Rectal smooth muscle tissue (tissue), 1 donor: Measurements from ENCODE around the gene MRPL12.
"Not testable (repeated sequence)": the region's sequence is repeated elsewhere in the genome, so short reads cannot be mapped to it uniquely, and the experiment has no call there.

Experiments
- H3K27ac ChIP-seq: one replicate; pipeline ENCODE4 v1.7.0; 2013; ENCODE audit warnings: low read depth, low read length, inconsistent platforms
- H3K27me3 ChIP-seq: one replicate; pipeline ENCODE4 v1.7.0; 2013; ENCODE audit warnings: low read length; ENCODE audit not compliant: control insufficient read depth, insufficient read depth
- H3K36me3 ChIP-seq: one replicate; pipeline ENCODE4 v1.7.0; 2013; ENCODE audit warnings: low read length; ENCODE audit not compliant: control insufficient read depth, insufficient read depth
- H3K4me1 ChIP-seq: one replicate; pipeline ENCODE4 v1.7.0; 2013; ENCODE audit warnings: low read length; ENCODE audit not compliant: control insufficient read depth, insufficient read depth
- H3K4me3 ChIP-seq: one replicate; pipeline ENCODE4 v1.7.0; 2013; ENCODE audit warnings: low read length
- H3K9ac ChIP-seq: one replicate; pipeline ENCODE4 v1.7.0; 2013; ENCODE audit warnings: low read length

MRPL12 gene

GRCh38 chr17:81667754-81668153 is 35.4 kb upstream of the MRPL12 start:
- H3K4me3 ChIP-seq = no peak overlapping the region
- H3K27ac ChIP-seq = no peak overlapping the region
- H3K4me1 ChIP-seq = peaks cover 8% of the 10 kb centered on the region

GRCh38 chr17:81672504-81672903 is 30.7 kb upstream of the MRPL12 start:
- Histone ChIP-seq H3K4me3 (no peak overlapping the region), H3K4me1 (no peaks in the 10 kb centered on the region), H3K9ac (no peak overlapping the region), H3K36me3 (peaks cover 26% of the 10 kb centered on the region), H3K27ac (no peak overlapping the region), H3K27me3 (no peaks in the 10 kb centered on the region)

More at GRCh38 chr17:81667754-81668153, 35.4 kb upstream of the MRPL12 start:
- no peak overlapping the region for H3K9ac ChIP-seq
- no peaks in the 10 kb centered on the region for H3K27me3 ChIP-seq
- H3K36me3 ChIP-seq = peaks cover 24% of the 10 kb centered on the region

GRCh38 chr17:81672954-81673353 is 30.2 kb upstream of the MRPL12 start:
- no peaks in the 10 kb centered on the region for H3K4me1 ChIP-seq
- no peak overlapping the region for H3K4me3 ChIP-seq
- peaks cover 26% of the 10 kb centered on the region for H3K36me3 ChIP-seq
- no peaks in the 10 kb centered on the region for H3K27me3 ChIP-seq
- no peak overlapping the region for H3K9ac ChIP-seq
- no peak overlapping the region for H3K27ac ChIP-seq

- Histone ChIP-seq H3K27me3 (no peaks in the 10 kb centered on the region), H3K4me1 (no peaks in the 10 kb centered on the region), H3K36me3 (peaks cover 26% of the 10 kb centered on the region), H3K9ac (no peak overlapping the region), H3K4me3 (no peak overlapping the region), H3K27ac (no peak overlapping the region)
These were observed 29.5 kb upstream of the MRPL12 start for GRCh38 chr17:81673561-81674258.

- not testable (repeated sequence) for H3K4me3 ChIP-seq, H3K9ac ChIP-seq, H3K27me3 ChIP-seq, H3K27ac ChIP-seq, H3K4me1 ChIP-seq
- H3K36me3 ChIP-seq = peaks cover 17% of the 10 kb centered on the region
These were observed 27.5 kb upstream of the MRPL12 start for GRCh38 chr17:81675515-81676221.

GRCh38 chr17:81676906-81677305 is 26.3 kb upstream of the MRPL12 start:
- H3K4me3 ChIP-seq = no peak overlapping the region
- H3K27ac ChIP-seq = no peak overlapping the region
- H3K4me1 ChIP-seq = no peaks in the 10 kb centered on the region
- H3K27me3 ChIP-seq = no peaks in the 10 kb centered on the region
- H3K9ac ChIP-seq = no peak overlapping the region
- H3K36me3 ChIP-seq = peaks cover 10% of the 10 kb centered on the region

- H3K9ac ChIP-seq = no peak overlapping the region
- no peaks in the 10 kb centered on the region for H3K27me3 ChIP-seq
- H3K4me1 ChIP-seq = peaks cover 12% of the 10 kb centered on the region
- no peak overlapping the region for H3K27ac ChIP-seq
- H3K36me3 ChIP-seq = no peaks in the 10 kb centered on the region
- H3K4me3 ChIP-seq = no peak overlapping the region
These were observed 23.0 kb upstream of the MRPL12 start for GRCh38 chr17:81680150-81680549.

- H3K36me3 ChIP-seq = peaks cover 6% of the 10 kb centered on the region
- no peak overlapping the region for H3K4me3 ChIP-seq
- H3K9ac ChIP-seq = no peak overlapping the region
- no peak overlapping the region for H3K27ac ChIP-seq
- H3K4me1 ChIP-seq = peaks cover 17% of the 10 kb centered on the region
- H3K27me3 ChIP-seq = no peaks in the 10 kb centered on the region
These were observed 21.5 kb upstream of the MRPL12 start for GRCh38 chr17:81681672-81682071.

- peak overlapping the region; percentile 90 for H3K4me3 ChIP-seq
- H3K27me3 ChIP-seq = no peaks in the 10 kb centered on the region
- peak overlapping the region; percentile 83 for H3K27ac ChIP-seq
- H3K36me3 ChIP-seq = peaks cover 14% of the 10 kb centered on the region
- H3K4me1 ChIP-seq = peaks cover 17% of the 10 kb centered on the region
- no peak overlapping the region for H3K9ac ChIP-seq
These were observed 20.5 kb upstream of the MRPL12 start for GRCh38 chr17:81682565-81683207.

GRCh38 chr17:81683208-81683583 is 20.0 kb upstream of the MRPL12 start:
- peaks cover 17% of the 10 kb centered on the region for H3K4me1 ChIP-seq
- H3K27me3 ChIP-seq = no peaks in the 10 kb centered on the region
- peak overlapping the region; percentile 83 for H3K27ac ChIP-seq
- H3K36me3 ChIP-seq = peaks cover 18% of the 10 kb centered on the region
- peak overlapping the region; percentile 95 for H3K9ac ChIP-seq
- H3K4me3 ChIP-seq = peak overlapping the region; percentile 90

- peaks cover 18% of the 10 kb centered on the region for H3K36me3 ChIP-seq
- H3K9ac ChIP-seq = peak within 1 kb of the TSS; percentile 95
- H3K27ac ChIP-seq = peak within 1 kb of the TSS; percentile 83
- peaks cover 17% of the 10 kb centered on the region for H3K4me1 ChIP-seq
- H3K4me3 ChIP-seq = peak within 1 kb of the TSS; percentile 90
- H3K27me3 ChIP-seq = no peaks in the 10 kb centered on the region
These were observed 19.4 kb upstream of the MRPL12 start, which contains the start of the genes ARL16 and HGS for GRCh38 chr17:81683584-81684441. Gene ARL16 (minus strand): TSS chr17:81683797. CDS start chr17:81683753, 44 bp downstream. Gene HGS (plus strand): TSS chr17:81684011. CDS start chr17:81684067, 56 bp downstream.
